ENCODE results near the gene COA1. TPM values are rescaled to one million over a fixed set of nuclear protein-coding genes. Genes with fewer than 3 reads are reported as not detected.

COA1 gene
- polyA plus RNA-seq, 2 of the 4 experiments (the other 2 are of a cell fraction), result 57.5 to 91.4 TPM

DNA sequence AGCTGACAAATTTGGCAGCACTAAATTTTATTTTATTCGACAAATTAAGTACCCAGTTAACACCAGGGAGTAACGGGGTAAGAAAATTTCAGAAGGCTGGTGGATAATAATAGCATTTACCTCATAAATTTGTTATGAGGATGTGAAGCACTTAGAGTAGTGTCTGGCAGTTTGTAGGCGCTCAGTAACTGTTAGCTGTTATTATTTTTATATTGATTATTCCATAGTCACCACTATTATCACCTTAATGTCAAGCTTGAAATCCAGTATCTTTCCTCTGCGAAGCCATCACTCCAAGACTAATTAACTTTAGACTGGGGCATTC lies 563 bp upstream of the COA1 start:
- Histone ChIP-seq H3K4me2 (peak overlapping the region; percentile 78), H3K4me1 (peaks cover 7% of the 10 kb centered on the region; the same call in 2 of the 3 replicates), H3K27ac (peak overlapping the region; percentile 85 to 98), H3K4me3 (peak overlapping the region; percentile 57), H3K9me3 (no peaks in the 10 kb centered on the region)
- DNase-seq (ENCODE audit: low read depth in 1 of 2, low spot score in 1 of 2) (no peak), ATAC-seq (no peak; a peak in 1 of 6 replicates), FAIRE-seq (no peak)
- ChIA-PET CTCF (interaction anchor here (1.1 to 4.8 kb wide), 8 partner anchors 8 to 147 kb away, joined by 3 to 51 read pairs (median 8); partner anchors contain the start of gene STK17A), POLR2A (interaction anchor here (0.5 to 2.0 kb wide), 12 partner anchors 13 to 147 kb away, joined by 3 to 36 read pairs (median 5); partner anchors contain the start of genes BLVRA and STK17A)
- WGBS (ENCODE audit: missing lambda C conversion rate), result 23% methylated on average over 4 of the region's 4 CpGs
- TF ChIP-seq ZNF302 (CRISPR knock-in tag; IDR thresholded peaks at IDR 0.05), result no peak
- TF ChIP-seq, protein P1, sequence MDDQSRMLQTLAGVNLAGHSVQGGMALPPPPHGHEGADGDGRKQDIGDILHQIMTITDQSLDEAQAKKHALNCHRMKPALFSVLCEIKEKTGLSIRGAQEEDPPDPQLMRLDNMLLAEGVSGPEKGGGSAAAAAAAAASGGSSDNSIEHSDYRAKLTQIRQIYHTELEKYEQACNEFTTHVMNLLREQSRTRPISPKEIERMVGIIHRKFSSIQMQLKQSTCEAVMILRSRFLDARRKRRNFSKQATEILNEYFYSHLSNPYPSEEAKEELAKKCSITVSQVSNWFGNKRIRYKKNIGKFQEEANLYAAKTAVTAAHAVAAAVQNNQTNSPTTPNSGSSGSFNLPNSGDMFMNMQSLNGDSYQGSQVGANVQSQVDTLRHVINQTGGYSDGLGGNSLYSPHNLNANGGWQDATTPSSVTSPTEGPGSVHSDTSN (IDR thresholded peaks at IDR 0.05), result no peak
- no peak for TF ChIP-seq POLR2A (IDR thresholded peaks at IDR 0.05; ENCODE audit: low read length)
- no peak for TF ChIP-seq CEBPB (IDR thresholded peaks at IDR 0.05)

DNA sequence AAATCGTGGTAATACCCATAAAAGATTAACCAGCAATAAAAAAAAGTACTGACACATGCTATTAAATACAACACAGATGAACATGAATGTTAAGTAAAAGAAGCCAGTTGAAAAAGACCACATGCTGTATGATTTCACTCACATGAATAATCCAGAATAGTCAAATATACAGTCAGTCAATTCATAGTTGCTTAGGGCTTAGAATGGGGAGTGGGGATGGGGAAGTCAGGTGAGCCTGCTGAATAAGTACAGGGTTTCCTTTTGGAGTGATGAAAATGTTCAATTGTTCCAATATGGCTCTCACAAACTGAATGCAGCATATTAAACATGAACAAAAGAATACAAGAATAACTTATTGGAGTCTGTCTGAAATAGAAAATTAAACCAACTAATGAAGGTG lies 1.8 kb downstream of the COA1 start:
- H3K9me3 ChIP-seq, result no peaks in the 10 kb centered on the region
- FAIRE-seq (no peak), DNase-seq (ENCODE audit: low read depth in 1 of 2, low spot score in 1 of 2) (no peak), ATAC-seq (no peak)
- ChIA-PET POLR2A (interaction anchor here (1.2 kb wide), 1 partner anchor 145 kb away, joined by 3 read pairs; the partner anchor contains the start of gene STK17A), CTCF (interaction anchor here (4.8 kb wide), 1 partner anchor 111 kb away, joined by 51 read pairs; no protein-coding TSS in a partner anchor)
- 10% methylated on average over 1 of the region's 1 CpG for WGBS (ENCODE audit: missing lambda C conversion rate)
- H3K27ac ChIP-seq, result no peak overlapping the region
- H3K4me2 ChIP-seq, result peak overlapping the region; percentile 74; the same call in 2 of the 3 replicates
- H3K4me3 ChIP-seq, result no peak overlapping the region
- peaks cover 7% of the 10 kb centered on the region; the same call in 2 of the 3 replicates for H3K4me1 ChIP-seq
- TF ChIP-seq EP300 (IDR thresholded peaks at IDR 0.05) (no peak), ESRRA (IDR thresholded peaks at IDR 0.05; ENCODE audit: borderline replicate concordance, low read length) (no peak), MYC (IDR thresholded peaks at IDR 0.05; ENCODE audit: borderline replicate concordance, low read length) (no peak), NFE2L2 (conservative IDR thresholded peaks at IDR 0.05; ENCODE audit: low read length) (no peak), PHF8 (IDR thresholded peaks at IDR 0.05; ENCODE audit: borderline replicate concordance, low read depth) (no peak), KDM5A (IDR thresholded peaks at IDR 0.05) (no peak), KDM1A (IDR thresholded peaks at IDR 0.05; ENCODE audit: low read depth) (no peak), EHF (CRISPR knock-in tag; IDR thresholded peaks at IDR 0.05) (no peak), EHMT2 (IDR thresholded peaks at IDR 0.05; ENCODE audit: low read depth) (no peak), NPAS2 (CRISPR knock-in tag; IDR thresholded peaks at IDR 0.05; ENCODE audit: borderline replicate concordance) (no peak), NR3C1 (IDR thresholded peaks at IDR 0.05) (no peak), FOXS1 (CRISPR knock-in tag; IDR thresholded peaks at IDR 0.05) (no peak)
- TF ChIP-seq, protein P2, sequence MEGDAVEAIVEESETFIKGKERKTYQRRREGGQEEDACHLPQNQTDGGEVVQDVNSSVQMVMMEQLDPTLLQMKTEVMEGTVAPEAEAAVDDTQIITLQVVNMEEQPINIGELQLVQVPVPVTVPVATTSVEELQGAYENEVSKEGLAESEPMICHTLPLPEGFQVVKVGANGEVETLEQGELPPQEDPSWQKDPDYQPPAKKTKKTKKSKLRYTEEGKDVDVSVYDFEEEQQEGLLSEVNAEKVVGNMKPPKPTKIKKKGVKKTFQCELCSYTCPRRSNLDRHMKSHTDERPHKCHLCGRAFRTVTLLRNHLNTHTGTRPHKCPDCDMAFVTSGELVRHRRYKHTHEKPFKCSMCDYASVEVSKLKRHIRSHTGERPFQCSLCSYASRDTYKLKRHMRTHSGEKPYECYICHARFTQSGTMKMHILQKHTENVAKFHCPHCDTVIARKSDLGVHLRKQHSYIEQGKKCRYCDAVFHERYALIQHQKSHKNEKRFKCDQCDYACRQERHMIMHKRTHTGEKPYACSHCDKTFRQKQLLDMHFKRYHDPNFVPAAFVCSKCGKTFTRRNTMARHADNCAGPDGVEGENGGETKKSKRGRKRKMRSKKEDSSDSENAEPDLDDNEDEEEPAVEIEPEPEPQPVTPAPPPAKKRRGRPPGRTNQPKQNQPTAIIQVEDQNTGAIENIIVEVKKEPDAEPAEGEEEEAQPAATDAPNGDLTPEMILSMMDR (IDR thresholded peaks at IDR 0.05), result no peak
- TF ChIP-seq, protein P1 (IDR thresholded peaks at IDR 0.05), result no peak
- TF ChIP-seq, protein P3, sequence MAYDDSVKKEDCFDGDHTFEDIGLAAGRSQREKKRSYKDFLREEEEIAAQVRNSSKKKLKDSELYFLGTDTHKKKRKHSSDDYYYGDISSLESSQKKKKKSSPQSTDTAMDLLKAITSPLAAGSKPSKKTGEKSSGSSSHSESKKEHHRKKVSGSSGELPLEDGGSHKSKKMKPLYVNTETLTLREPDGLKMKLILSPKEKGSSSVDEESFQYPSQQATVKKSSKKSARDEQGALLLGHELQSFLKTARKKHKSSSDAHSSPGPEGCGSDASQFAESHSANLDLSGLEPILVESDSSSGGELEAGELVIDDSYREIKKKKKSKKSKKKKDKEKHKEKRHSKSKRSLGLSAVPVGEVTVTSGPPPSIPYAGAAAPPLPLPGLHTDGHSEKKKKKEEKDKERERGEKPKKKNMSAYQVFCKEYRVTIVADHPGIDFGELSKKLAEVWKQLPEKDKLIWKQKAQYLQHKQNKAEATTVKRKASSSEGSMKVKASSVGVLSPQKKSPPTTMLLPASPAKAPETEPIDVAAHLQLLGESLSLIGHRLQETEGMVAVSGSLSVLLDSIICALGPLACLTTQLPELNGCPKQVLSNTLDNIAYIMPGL (CRISPR knock-in tag; IDR thresholded peaks at IDR 0.05; ENCODE audit: borderline replicate concordance), result no peak
- TF ChIP-seq, protein P4, sequence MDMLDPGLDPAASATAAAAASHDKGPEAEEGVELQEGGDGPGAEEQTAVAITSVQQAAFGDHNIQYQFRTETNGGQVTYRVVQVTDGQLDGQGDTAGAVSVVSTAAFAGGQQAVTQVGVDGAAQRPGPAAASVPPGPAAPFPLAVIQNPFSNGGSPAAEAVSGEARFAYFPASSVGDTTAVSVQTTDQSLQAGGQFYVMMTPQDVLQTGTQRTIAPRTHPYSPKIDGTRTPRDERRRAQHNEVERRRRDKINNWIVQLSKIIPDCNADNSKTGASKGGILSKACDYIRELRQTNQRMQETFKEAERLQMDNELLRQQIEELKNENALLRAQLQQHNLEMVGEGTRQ (IDR thresholded peaks at IDR 0.05), result no peak

All from A549 (cell line).